Mucosa of stomach (tissue), 1 donor: ENCODE results near the gene GASK1B.

ENCODE experiments used
- H3K27me3 ChIP-seq: one replicate; pipeline ENCODE4 v1.7.0; 2013; ENCODE audit warnings: mild to moderate bottlenecking, low read length; ENCODE audit not compliant: control insufficient read depth, insufficient read depth
- H3K36me3 ChIP-seq: one replicate; pipeline ENCODE4 v1.7.0; 2013; ENCODE audit warnings: low read length; ENCODE audit not compliant: control insufficient read depth, insufficient read depth
- H3K4me1 ChIP-seq: one replicate; pipeline ENCODE4 v1.7.0; 2013; ENCODE audit warnings: mild to moderate bottlenecking, low read length; ENCODE audit not compliant: control insufficient read depth, insufficient read depth
- H3K4me3 ChIP-seq: one replicate; pipeline ENCODE4 v1.7.0; 2013; ENCODE audit warnings: low read length
- H3K9ac ChIP-seq: one replicate; pipeline ENCODE4 v1.7.0; 2013; ENCODE audit warnings: mild to moderate bottlenecking, low read length, moderate library complexity
- H3K9me3 ChIP-seq: one replicate; pipeline ENCODE4 v1.7.0; 2013; ENCODE audit warnings: mild to moderate bottlenecking, low read length, moderate library complexity; ENCODE audit not compliant: control insufficient read depth
- donor health status: Pancreatic carcinoma.

The GASK1B gene

DNA sequence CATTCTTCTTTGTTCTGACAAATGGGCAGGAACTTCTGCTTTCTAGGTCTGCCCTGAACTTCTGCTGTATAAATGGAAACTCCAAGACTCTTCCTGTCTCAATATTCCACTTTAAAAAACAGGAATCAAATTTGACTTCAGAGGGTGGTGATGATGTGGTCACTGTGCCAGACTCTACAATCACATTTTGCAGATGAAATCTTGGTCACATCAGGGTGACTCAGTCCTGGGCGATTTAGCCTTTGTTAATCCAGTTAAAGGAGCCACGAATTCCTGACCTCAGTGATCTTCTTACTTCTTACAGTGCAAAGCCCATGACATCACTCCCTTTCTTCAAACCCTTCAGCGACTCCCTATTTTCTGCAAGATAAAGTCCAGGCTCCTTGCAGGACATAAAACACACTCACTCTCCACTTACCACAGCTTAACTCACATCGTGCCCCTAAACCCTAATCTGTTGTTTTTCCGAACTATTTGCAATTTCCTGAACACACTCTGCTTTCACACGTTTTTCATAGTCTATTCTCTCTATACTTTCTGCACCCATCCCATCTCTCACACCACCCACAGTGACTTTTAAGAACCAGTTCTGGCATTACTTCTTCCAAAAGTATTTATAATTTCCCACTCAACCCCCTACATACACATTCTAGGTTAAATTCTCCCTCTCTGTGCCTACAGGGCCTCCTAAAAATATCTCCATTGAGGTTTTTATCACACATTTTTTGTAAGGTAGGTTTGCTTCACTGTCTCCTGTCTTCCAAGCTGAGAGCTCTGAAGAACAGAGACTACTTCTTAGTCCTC lies 11.1 kb downstream of the GASK1B start:
- Histone ChIP-seq H3K27me3 (no peaks in the 10 kb centered on the region), H3K9me3 (no peaks in the 10 kb centered on the region), H3K36me3 (no peaks in the 10 kb centered on the region), H3K9ac (no peak overlapping the region), H3K4me1 (no peaks in the 10 kb centered on the region), H3K4me3 (no peak overlapping the region)

DNA sequence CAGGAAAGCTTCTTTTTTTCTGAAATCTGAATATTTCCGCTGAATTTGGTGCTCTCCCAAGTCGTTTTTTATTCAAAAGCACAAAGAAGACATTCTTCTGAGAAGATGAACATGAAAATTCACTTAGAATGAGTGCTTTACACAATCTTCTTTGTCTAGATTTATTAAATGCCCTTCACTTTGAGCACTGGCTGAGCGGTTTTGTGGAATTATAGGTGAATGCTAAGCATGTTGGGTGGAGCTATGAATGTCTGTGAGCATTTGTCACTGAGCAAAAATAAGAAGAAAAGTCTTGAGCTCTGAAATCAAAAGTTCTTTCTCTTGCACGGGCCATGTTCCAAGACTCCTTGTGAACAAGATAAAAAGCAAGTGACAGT lies 13.1 kb downstream of the GASK1B start:
- peaks cover 9% of the 10 kb centered on the region for H3K4me1 ChIP-seq

DNA sequence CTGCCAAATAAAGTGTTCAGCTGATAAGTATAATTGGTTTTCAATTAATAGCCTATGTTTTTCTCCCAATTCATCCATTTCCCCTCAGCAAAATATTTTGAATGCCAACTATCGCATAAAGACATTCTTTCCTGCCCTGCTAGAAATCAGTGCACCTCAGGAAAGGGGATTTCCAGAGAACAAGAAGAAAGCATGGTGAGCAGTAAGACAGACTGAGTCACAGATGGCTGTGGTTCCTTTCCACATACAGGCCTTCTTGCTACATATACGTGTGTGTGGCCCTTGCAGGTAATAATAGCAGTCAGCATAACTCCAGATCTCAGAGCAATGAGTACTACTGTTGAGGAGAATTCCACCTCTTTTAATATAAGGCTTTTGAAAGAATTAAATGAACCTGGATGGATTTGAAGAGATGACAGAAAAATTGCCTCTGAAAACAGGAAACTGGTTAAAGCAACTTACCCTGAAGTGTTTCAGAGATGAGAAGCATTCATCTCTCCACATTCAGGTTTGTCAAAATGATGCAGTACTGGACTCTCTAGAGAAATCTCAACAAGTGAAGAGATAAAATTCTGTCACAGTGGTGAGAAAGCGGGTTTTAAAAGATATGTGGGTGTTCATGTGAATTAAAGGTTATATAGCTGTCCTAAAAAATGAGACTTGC lies 13.6 kb downstream of the GASK1B start:
- H3K9ac ChIP-seq = no peak overlapping the region
- no peaks in the 10 kb centered on the region for H3K9me3 ChIP-seq
- H3K27me3 ChIP-seq = no peaks in the 10 kb centered on the region
- H3K4me1 ChIP-seq = peaks cover 9% of the 10 kb centered on the region
- no peaks in the 10 kb centered on the region for H3K36me3 ChIP-seq
- H3K4me3 ChIP-seq = no peak overlapping the region

More for the DNA sequence above, 13.1 kb downstream of the GASK1B start:
- H3K9me3 ChIP-seq = no peaks in the 10 kb centered on the region
- no peak overlapping the region for H3K9ac ChIP-seq
- no peak overlapping the region for H3K4me3 ChIP-seq
- no peaks in the 10 kb centered on the region for H3K36me3 ChIP-seq
- H3K27me3 ChIP-seq = no peaks in the 10 kb centered on the region

DNA sequence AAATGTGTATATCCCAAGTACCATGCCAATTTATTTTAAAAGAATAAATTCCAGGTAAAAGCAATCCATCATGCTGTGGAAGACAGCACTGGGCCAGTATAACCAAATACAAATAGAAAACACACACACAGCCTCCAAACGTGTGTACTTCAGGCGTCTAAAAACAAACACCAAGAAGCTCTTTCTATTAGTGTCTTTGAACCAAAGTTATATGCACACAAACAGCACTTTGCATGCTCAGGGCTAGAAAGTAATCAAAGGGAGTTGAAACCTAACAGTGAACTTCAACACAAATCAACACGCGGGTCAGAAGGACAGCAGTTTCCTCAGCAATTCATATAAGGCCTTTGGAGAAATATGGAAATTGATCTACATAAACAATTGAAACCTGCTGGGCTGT lies 15.4 kb downstream of the GASK1B start:
- H3K9me3 ChIP-seq = no peaks in the 10 kb centered on the region
- no peak overlapping the region for H3K4me3 ChIP-seq
- H3K36me3 ChIP-seq = no peaks in the 10 kb centered on the region
- H3K4me1 ChIP-seq = peaks cover 9% of the 10 kb centered on the region
- H3K27me3 ChIP-seq = no peaks in the 10 kb centered on the region
- no peak overlapping the region for H3K9ac ChIP-seq

DNA sequence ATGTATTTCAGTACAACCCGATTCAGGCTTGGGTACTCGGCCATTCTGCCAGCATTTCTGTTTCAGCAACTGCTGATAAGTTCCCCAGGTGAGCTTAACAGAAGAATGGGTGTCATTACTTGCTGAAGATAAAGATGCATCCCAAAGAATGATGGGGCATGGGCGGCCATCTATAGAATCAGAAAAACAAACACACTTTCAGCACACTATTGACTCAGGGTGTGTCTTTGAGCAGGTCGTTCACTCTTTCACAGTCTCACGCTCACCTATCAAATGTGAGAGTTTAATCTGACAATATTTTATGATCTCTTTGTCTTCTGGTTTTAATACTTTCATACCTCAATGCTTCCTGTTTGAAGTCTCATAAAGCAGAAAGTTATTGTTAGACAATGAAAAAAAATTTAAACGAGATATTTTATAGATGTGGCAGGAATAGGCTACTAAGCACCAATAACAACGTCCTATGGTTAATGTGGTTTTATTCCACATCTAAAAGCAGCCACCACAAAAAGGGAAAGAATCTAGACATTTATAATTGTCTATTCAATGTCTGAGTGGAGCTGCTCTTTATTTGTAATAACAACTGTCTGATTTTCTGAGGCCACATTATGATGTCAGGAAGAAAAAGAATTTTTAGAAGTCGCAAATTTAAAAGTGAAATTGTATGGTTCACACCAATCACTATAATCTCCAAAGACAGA lies 17.0 kb downstream of the GASK1B start:
- Histone ChIP-seq H3K27me3 (no peaks in the 10 kb centered on the region), H3K4me3 (no peak overlapping the region), H3K9ac (no peak overlapping the region), H3K9me3 (no peaks in the 10 kb centered on the region), H3K4me1 (peaks cover 9% of the 10 kb centered on the region), H3K36me3 (no peaks in the 10 kb centered on the region)

DNA sequence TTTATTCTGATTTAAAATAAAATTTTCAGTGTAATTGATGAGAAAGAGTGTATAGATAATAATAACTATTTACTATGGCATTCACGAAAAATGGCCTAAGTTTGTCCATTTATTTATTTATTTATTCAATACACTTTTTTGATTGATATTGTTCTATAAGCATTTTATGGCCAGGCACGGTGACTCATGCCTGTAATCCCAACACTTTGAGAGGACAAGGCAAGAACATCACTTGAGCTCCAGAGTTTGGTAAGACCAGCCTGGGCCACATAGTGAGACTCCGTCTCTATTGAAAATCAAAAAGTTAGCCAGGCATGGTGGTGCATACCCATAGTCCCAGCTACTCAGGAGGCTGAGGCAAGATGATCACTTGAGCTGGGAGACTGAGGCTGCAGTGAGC lies 25.7 kb downstream of the GASK1B start:
- Histone ChIP-seq H3K9ac (no peak overlapping the region), H3K36me3 (no peaks in the 10 kb centered on the region), H3K4me1 (no peaks in the 10 kb centered on the region), H3K27me3 (no peaks in the 10 kb centered on the region), H3K4me3 (no peak overlapping the region), H3K9me3 (no peaks in the 10 kb centered on the region)

DNA sequence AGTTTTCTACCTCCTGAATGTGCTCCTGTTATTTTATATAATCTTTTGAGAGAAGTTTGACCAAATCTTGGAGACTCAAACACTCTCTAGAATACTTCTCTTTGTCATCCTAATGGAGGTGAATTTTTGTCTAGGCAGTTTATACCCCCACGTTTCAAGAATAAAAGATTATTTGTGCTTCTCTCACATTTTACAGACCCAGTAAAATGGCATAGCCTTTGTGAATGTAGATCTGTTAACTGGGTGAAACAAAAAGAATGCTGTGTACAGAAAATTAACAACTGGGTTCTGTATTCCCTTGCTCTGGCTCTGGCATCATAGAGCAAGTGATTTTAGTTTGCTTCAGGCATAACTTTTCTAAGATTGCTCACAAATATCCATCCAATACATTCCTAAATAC lies 26.1 kb downstream of the GASK1B start:
- no peaks in the 10 kb centered on the region for H3K27me3 ChIP-seq
- no peaks in the 10 kb centered on the region for H3K36me3 ChIP-seq
- H3K9me3 ChIP-seq = no peaks in the 10 kb centered on the region
- no peak overlapping the region for H3K9ac ChIP-seq
- H3K4me3 ChIP-seq = no peak overlapping the region
- H3K4me1 ChIP-seq = no peaks in the 10 kb centered on the region

DNA sequence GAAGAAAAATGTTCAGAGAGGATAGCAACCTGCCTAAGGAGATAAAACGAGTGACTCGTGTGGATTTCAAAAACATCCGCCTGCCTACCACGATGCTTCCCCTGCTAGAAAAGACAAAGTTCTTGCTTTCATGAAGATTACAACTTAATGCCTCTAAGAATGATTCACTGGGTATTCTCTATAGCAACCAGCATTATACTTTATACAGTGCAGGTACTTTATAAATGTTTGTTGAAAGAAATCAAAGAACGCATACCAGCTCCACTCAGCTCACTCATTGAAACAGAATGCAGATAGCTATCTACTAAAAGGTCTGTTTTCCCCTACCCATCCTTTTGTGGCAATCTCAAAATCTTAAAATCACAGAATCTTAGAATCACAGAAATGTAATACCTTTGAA lies 33.7 kb downstream of the GASK1B start:
- Histone ChIP-seq H3K4me1 (no peaks in the 10 kb centered on the region), H3K9ac (no peak overlapping the region), H3K27me3 (no peaks in the 10 kb centered on the region), H3K4me3 (no peak overlapping the region), H3K36me3 (no peaks in the 10 kb centered on the region), H3K9me3 (no peaks in the 10 kb centered on the region)

DNA sequence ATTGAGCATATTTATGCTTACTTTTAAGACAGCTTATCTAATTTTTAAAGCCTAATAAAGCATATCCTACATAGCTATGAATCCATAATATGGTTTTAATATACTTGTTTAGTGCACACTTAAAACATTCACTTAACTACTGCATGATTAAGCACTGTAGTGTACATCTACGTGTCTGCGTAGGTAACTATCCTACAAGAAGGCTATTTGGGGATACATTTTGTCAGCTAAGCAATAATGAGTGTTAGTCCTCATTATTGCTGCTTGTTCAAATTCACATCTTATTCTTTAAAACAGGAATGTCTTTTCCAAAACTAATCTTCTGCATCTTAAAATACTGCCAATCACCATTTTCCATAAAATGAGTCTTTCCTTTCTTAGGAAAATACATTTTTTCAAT lies 38.6 kb downstream of the GASK1B start:
- Histone ChIP-seq H3K4me3 (no peak overlapping the region), H3K36me3 (no peaks in the 10 kb centered on the region), H3K4me1 (no peaks in the 10 kb centered on the region), H3K27me3 (no peaks in the 10 kb centered on the region), H3K9ac (no peak overlapping the region), H3K9me3 (no peaks in the 10 kb centered on the region)

DNA sequence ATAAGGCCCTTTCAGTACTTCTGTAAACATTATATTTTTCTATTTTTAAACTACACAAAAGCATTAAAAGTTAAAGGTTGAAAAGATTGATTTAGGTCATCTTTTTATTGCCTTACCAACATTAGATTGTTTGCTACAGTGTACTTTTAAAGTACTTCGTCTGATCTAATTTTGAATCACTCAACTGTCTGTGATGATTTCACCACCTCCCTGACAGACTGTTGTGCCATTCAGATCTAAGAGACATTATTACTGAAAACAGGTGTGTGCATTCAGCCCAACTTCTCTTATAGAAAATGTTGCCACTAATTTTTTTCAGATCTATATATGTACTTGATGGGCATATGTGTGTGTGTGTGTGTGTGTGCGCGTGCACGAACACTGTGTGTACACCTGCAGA lies 39.3 kb downstream of the GASK1B start:
- Histone ChIP-seq H3K27me3 (no peaks in the 10 kb centered on the region), H3K9ac (no peak overlapping the region), H3K36me3 (no peaks in the 10 kb centered on the region), H3K4me1 (no peaks in the 10 kb centered on the region), H3K4me3 (no peak overlapping the region), H3K9me3 (no peaks in the 10 kb centered on the region)

DNA sequence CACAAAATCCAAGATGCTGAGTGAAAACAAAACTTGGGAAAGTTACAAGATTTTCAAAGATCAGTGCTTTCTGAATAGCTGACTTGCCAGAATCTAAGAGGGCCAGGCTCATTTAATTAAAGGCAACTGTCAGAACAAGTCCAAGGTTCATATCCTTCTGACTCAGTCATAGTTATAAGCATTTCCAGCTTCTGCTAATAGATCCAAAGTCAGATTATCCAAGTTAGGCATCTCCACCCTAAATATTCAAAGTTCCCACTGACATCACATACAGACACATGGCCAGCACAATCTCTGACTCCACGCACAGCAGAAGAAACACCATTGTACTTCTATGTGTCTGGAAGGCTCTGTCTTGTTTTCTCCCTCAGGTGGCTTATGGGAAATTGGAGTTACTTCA lies 41.8 kb downstream of the GASK1B start:
- H3K9me3 ChIP-seq = no peaks in the 10 kb centered on the region
- H3K4me1 ChIP-seq = no peaks in the 10 kb centered on the region
- H3K36me3 ChIP-seq = no peaks in the 10 kb centered on the region
- H3K27me3 ChIP-seq = no peaks in the 10 kb centered on the region
- H3K9ac ChIP-seq = no peak overlapping the region
- H3K4me3 ChIP-seq = no peak overlapping the region

DNA sequence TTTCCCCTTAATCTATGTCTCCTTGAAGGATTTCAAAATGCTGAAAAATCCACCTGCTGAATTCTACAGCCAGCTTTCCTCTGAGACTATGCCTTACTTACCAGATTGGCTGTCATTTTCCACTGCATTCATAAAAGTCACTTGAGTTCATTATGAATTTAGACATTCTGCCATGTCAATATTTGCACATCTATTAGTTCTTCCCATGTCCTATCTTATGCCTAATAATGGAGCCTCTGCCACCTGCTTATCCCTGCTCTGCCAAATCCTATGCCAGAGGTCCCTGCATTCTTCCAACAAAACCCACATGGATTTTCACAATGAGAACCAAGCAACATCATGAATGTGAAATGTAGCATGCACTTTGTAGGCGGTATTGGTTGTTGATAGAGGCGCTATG lies 42.6 kb downstream of the GASK1B start:
- Histone ChIP-seq H3K9ac (no peak overlapping the region), H3K36me3 (no peaks in the 10 kb centered on the region), H3K27me3 (no peaks in the 10 kb centered on the region), H3K4me1 (no peaks in the 10 kb centered on the region), H3K9me3 (no peaks in the 10 kb centered on the region), H3K4me3 (no peak overlapping the region)
